Thoracic aorta (tissue), 2 donors: Measurements from ENCODE around the gene PPIF. TPM values are rescaled to one million over a fixed set of nuclear protein-coding genes. Genes with fewer than 3 reads are reported as not detected.

Experiments
- ATAC-seq: fragments of 150-250 bp; one replicate; pipeline ENCODE4 v1.8.0; 2017; ENCODE audit warnings: low read depth; ENCODE audit not compliant: insufficient number of reproducible peaks, low FRiP score
- DNase-seq: peaks from one replicate; pipeline ENCODE4 v3.0.0-alpha.2; 2020; ENCODE audit warnings: low spot score
- H3K27ac ChIP-seq, 2 donors: fragments of 200-600 bp; sonication (generic); 1 replicate in 1 of 2; 2 replicates in 1 of 2; pipeline ENCODE4 v1.5.1; 2016; ENCODE audit warnings: mild to moderate bottlenecking in 2 of 2, moderate library complexity in 2 of 2
- H3K27me3 ChIP-seq: fragments of 200-600 bp; sonication (generic); replicated peaks from 2 replicates; pipeline ENCODE4 v1.6.0; 2016; ENCODE audit warnings: mild to moderate bottlenecking; ENCODE audit not compliant: insufficient read depth
- H3K36me3 ChIP-seq: fragments of 200-600 bp; sonication (generic); one replicate; pipeline ENCODE4 v1.5.1; 2016
- H3K4me1 ChIP-seq, 2 donors: fragments of 200-600 bp; sonication (generic); 1 replicate in 1 of 2; 2 replicates in 1 of 2; pipeline versions ENCODE4 v1.5.1 to v1.6.0; 2016; ENCODE audit warnings: low read depth in 2 of 2, mild to moderate bottlenecking in 1 of 2; ENCODE audit not compliant: control insufficient read depth in 1 of 2
- H3K4me3 ChIP-seq: fragments of 200-600 bp; sonication (generic); 2 replicates; pipeline ENCODE4 v1.5.1; 2016; ENCODE audit warnings: mild to moderate bottlenecking
- H3K9me3 ChIP-seq: fragments of 200-600 bp; sonication (generic); 2 replicates; pipeline ENCODE4 v1.5.1; 2016
- CTCF ChIP-seq: fragments of 200-600 bp; sonication (generic); IDR thresholded peaks from one replicate; pipeline ENCODE4 v1.5.1; 2019; ENCODE audit warnings: antibody characterized with exemption
- total RNA-seq, 2 donors: library from RNA; depleted of rRNA; stranded (reverse); fragments of >200 nt; gene quantifications; one replicate each; pipeline versions ENCODE4 v1.1.0 to v1.2.3, GENCODE V29; 2016

Gene PPIF
- total RNA-seq, 2 donors from 2014 or later = 5.7 to 44.2 TPM

- DNase-seq (no peak), ATAC-seq (no peak)
- H3K36me3 ChIP-seq = no peaks in the 10 kb centered on the region
- H3K4me3 ChIP-seq = no peak overlapping the region
- H3K27ac ChIP-seq = no peak overlapping the region
- no peaks in the 10 kb centered on the region for H3K9me3 ChIP-seq
- no peak for TF ChIP-seq CTCF
- H3K27me3 ChIP-seq = no peaks in the 10 kb centered on the region
- peaks cover 0 to 13% of the 10 kb centered on the region in 2 donors for H3K4me1 ChIP-seq
These were observed 31.7 kb upstream of the PPIF start for GRCh38 chr10:79315602-79315920.

- H3K9me3 ChIP-seq = no peaks in the 10 kb centered on the region
- H3K4me1 ChIP-seq = peaks cover 0 to 13% of the 10 kb centered on the region in 2 donors
- H3K4me3 ChIP-seq = no peak overlapping the region
- no peak for TF ChIP-seq CTCF
- ATAC-seq = no peak
- H3K27me3 ChIP-seq = no peaks in the 10 kb centered on the region
- no peaks in the 10 kb centered on the region for H3K36me3 ChIP-seq
- H3K27ac ChIP-seq = no peak overlapping the region
- DNase-seq = no peak
These were observed 30.4 kb upstream of the PPIF start for GRCh38 chr10:79316671-79317431.

GRCh38 chr10:79318369-79318768, 28.9 kb upstream of the PPIF start:
- no peaks in the 10 kb centered on the region for H3K27me3 ChIP-seq
- no peaks in the 10 kb centered on the region for H3K36me3 ChIP-seq
- H3K27ac ChIP-seq = no peak overlapping the region
- TF ChIP-seq CTCF = no peak
- DNase-seq (no peak), ATAC-seq (no peak)
- H3K9me3 ChIP-seq = no peaks in the 10 kb centered on the region
- peaks cover 0 to 13% of the 10 kb centered on the region in 2 donors for H3K4me1 ChIP-seq
- H3K4me3 ChIP-seq = no peak overlapping the region

- H3K27ac ChIP-seq = no peak overlapping the region
- H3K4me1 ChIP-seq = peaks cover 0 to 13% of the 10 kb centered on the region in 2 donors
- no peaks in the 10 kb centered on the region for H3K27me3 ChIP-seq
- TF ChIP-seq CTCF = no peak
- ATAC-seq = no peak
- no peak for DNase-seq
- no peaks in the 10 kb centered on the region for H3K9me3 ChIP-seq
- no peak overlapping the region for H3K4me3 ChIP-seq
- no peaks in the 10 kb centered on the region for H3K36me3 ChIP-seq
These were observed 28.0 kb upstream of the PPIF start for GRCh38 chr10:79319115-79319771.

GRCh38 chr10:79320316-79320715, 27.0 kb upstream of the PPIF start:
- no peak for TF ChIP-seq CTCF
- Histone ChIP-seq H3K36me3 (no peaks in the 10 kb centered on the region), H3K4me1 (peaks cover 0 to 13% of the 10 kb centered on the region in 2 donors)

More at GRCh38 chr10:79320316-79320715, 27.0 kb upstream of the PPIF start:
- Histone ChIP-seq H3K9me3 (no peaks in the 10 kb centered on the region), H3K27me3 (no peaks in the 10 kb centered on the region), H3K27ac (no peak overlapping the region), H3K4me3 (no peak overlapping the region)
- DNase-seq (no peak), ATAC-seq (no peak)
